GM21381 (cell line): ENCODE results near the gene CCN5.
A peak's percentile ranks its signal among the peaks of the same experiment; 100 is the strongest.
"Not testable (repeated sequence)": the region's sequence is repeated elsewhere in the genome, so short reads cannot be mapped to it uniquely, and the experiment has no call there.

ENCODE experiments used
- ATAC-seq: cut with Tn5 transposase; IDR thresholded peaks from one replicate; pipeline ENCODE4 v1.9.1; 2021; ENCODE audit warnings: mild to moderate bottlenecking, moderate library complexity; ENCODE audit not compliant: unreplicated experiment

The CCN5 gene

GRCh38 chr20:44714701-44715498 is at the start of gene CCN5:
Gene CCN5, plus strand, starts transcription at chr20:44715369. Its CDS starts 22 bp downstream, at chr20:44715391.
- no peak for ATAC-seq

DNA sequence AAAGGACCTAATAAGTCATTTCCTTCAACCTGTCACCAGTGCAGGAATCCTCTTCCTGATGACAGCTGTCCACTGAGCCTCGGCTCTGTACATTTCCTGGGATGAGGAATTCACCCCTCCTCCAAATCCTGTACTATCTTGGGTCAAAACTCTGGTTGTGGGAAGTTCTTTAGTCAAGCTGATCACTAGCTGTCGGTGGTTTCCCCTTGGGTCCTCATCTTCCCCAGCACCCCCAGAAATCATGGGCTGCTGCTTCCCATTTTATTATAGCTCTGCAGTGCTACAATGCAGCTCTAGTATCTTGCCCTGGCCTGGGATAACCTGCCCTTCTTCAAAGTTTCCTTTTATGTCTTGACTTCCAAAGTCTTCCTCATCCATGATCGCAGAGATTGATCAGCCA is 49.1 kb upstream of the CCN5 start:
- ATAC-seq = no peak

DNA sequence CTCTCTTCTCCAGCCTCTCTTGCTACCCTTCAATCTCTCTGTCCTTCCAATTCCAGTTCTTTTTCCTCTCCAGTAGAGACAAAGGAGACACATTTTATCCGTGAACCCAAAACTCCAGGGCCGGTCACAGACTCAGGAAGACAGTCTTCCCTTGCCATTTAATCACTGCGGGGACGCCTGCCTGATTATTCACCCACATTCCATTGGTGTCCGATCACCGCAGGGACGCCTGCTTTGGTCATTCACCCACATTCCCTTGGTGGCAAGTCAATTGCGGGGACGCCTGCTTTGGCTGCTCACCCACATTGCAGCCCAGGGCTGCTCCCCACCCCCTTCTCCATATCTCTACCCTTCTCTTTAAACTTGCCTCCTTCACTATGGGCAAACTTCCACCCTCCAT is 44.3 kb upstream of the CCN5 start:
- ATAC-seq = not testable (repeated sequence)

DNA sequence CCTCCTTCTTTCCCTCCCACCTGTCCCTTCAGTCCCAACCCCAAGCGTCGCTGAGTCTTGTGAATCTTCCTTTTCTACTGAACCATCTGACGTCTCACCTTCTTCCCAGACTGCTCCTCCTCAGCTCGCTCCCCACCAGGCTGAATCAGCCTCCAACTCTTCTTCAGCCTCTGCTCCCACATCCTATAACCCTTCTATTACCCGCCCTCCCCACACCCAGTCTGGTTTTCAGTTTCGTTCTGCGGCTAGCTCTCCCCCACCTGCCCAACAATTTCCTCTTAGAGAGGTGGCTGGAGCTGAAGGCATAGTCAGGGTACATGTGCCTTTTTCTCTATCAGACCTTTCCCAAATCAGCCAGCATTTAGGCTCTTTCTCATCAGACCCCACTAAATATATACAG is 43.6 kb upstream of the CCN5 start:
- peak; percentile 52 for ATAC-seq

GRCh38 chr20:44672318-44672902 is 42.8 kb upstream of the CCN5 start:
- not testable (repeated sequence) for ATAC-seq

DNA sequence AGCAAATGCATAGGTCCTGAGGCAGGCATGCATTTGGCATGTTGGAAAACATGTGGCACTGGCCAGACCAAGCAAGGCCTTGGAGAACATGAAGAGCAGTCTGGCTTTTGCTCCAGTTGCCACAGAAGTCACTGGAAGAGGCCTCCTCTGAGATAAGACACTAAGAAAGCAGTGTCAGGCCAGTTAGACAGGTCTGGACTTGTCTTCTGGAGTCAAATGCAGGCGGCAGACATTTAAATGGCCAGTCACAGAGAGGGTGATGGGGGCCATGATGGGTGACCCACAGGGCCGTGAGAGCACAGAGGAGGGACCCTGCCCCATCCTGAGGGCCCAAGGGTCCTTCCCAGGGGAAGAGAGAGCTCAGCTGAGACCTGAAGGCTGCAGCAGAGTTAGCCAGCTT is 36.9 kb upstream of the CCN5 start:
- ATAC-seq = no peak

GRCh38 chr20:44678990-44679611 is 36.1 kb upstream of the CCN5 start:
- ATAC-seq = no peak

- no peak for ATAC-seq
Observed at GRCh38 chr20:44681796-44682566, 33.2 kb upstream of the CCN5 start.

- no peak for ATAC-seq
Observed at GRCh38 chr20:44683263-44684046, 31.7 kb upstream of the CCN5 start.

DNA sequence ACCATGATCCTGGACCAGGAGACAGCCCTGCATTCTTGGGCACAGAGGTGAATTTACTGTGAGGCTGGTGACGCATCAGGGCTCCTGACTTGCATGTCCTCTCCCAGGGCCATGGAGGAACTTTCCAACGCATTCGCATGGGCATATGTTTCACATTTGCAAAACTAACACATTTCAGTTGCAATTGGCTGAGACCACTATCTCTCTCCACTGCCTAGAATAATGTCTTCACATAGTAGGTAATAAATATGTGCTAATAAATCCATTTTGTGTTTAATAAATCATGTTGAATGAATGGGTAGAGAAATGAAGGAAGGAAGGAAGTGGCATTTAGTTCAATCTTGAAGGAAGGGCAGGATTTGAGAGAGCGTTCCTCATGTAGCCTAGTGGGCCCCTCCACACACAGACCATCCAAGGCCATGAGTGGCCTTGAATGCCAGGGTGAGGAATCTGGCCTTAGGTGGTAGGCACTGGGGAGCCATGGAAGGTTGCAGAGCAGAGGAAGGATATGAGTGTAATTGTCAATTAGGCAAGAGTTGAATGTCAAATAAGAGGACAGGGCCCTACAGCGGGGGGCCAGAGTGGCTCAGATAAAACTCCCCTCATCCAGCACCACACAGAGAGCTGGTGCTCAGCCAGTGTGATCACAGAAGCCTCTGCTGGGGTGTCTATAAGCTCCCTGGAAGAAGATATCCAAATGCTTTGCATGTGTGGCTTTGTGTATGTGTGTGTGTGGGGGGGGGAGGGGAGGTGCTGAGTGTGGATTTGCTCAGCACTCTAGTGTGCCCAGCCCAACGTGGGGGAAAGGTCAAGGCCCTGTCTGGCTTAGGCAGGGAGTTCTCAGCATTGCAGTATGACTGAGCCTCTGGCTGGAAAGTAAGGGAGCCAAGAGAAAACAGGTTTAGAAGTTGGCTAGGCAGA is 30.9 kb upstream of the CCN5 start:
- no peak for ATAC-seq

DNA sequence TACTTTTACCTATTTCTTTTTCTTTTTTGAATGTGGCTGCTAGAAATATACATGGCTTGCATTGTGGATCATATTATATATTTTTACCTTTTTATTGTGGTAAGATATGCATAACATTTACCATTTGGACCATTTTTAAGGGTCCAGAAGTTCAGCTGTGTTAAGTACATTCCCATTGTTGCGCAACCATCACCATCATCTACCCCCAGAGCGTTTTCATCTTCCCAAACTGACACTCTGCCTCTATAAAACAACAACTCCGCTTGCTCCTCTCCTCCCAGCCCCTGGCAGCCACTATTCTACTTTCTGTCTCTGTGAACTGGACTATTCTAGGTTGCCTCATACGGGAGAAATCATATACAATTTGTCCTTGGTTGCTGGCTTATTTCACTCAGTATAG is 28.2 kb upstream of the CCN5 start:
- no peak for ATAC-seq

DNA sequence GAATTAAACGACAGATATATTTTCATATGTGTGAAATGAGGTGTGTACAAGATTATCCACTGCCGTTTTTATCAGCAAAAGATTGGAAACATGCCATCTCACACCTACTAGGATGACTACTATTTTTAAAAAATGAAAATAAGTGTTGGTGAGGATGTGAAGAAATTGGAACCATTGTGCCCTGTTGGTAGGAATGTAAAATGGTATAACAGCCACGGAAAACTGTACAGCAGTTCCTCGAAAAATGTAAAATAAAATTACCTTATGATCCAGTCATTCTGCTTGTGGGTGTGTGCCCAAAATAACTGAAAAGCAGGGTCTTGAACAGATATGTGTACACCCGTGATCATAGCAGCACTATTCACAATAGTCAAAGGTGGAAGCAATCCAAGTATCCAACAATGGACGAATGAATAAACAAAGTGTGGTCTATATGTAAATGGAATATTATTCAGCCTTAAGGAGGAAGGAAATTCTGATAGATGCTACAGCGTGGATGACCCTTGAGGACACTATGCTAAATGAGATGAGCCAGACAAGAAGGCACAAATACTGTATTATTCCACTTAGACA is 27.0 kb upstream of the CCN5 start:
- no peak for ATAC-seq

DNA sequence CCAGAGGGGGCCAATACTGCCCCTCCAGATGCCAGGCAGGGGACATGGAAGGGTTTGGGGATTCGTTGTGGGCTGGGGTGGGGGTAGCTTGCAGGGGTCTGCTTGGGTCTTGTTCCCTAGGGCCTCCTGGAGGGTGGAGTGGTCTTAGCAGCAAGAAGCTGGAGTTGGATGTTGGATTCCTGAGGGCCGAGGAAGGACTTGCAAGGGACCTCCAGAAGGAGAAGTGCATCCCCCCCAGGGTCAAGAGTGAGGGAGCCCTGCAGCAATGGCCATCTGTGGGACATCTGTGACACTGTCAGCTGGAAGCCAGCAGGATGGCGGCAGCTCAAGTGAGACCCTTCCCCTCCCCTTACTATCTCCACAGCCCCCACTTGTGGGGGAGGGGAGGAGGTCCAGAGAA is 25.4 kb upstream of the CCN5 start:
- ATAC-seq = no peak

DNA sequence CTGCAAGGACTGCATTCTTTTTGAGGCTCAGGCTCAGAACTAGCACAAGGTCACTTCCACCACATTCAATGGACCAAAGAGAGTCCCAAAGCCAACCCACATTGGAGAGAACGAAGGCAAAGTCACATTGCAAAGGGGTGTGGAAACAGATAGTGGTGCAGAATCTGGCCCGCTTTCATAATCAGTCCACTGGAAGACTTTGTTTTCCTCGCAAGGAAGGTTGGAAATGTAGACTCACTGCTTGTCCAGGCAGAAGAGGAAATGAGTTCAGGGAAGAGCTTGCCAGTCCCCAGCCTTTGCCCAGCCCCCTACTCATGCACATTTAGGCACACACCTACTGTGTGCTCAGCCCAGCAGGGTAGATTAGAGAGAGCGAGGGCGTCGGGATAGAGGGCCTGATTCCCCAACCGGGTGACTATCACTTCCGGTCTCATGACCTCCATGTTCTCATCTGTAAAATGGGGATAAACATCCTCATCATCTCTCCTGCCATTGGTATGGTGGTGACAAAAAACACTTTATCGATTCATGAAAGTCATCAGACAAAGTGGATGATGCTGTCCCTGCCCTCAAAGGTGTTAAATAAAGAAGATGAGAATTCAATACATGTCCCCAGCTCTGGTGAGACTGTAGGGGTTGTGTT is 24.3 kb upstream of the CCN5 start:
- no peak for ATAC-seq

DNA sequence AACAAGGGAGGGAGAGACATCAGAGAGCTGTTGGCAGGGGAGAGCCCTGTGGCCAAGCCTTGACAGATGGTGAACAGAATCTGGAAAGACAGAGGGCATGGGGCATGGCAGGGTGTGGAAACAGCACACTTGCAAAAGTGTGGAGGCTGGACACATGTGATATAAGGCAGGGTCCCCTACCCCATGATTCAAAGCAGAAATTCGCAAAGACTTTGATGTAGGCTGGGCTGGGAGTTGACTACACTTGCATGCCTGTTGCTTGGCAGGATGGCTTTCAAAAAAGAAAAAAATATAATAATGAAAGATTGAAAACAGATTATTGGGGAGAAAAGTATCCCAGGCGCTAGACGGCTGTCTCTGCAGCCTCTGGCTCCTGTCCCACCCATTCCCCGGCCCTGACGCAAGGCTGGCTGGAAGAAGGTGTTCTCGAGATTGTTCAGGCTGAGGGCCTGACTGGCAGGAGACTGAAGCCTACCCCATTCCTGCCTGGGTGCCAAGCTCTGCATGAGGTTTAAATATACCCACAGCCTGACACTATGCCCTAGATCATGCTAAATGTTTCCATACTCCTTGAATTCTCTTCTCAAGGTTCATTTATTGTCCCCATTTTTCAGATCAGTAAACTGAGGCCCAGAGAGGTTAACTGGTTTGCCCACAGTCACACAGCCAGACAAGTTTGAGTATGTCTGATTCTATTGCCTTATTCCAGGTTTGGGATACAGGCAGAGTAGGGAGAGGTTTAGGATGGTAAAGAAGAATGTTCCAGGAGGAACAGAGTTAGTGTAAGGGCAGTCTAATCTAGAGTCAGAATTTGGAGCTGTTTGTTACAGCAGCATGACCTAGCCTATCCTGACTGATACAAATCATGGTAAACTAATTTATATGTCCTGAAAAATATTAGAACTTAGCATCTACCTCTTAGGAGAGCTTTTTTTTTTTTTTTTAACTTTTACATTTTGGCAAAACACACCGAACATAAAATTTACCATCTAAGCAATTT is 23.4 kb upstream of the CCN5 start:
- ATAC-seq = no peak

- no peak for ATAC-seq
Observed at GRCh38 chr20:44692932-44693480, 22.2 kb upstream of the CCN5 start.

GRCh38 chr20:44693627-44694026 is 21.5 kb upstream of the CCN5 start:
- ATAC-seq = no peak
